Gastroesophageal sphincter (tissue), 3 donors: ENCODE measurements around the gene RANBP9.

Experiments
- CTCF ChIP-seq, 4 experiments: fragments of 200-600 bp in 2 of 4; fragments of 450-650 bp in 2 of 4; sonication (generic) in 1 of 4; IDR thresholded peaks; one replicate each; pipeline ENCODE4 v1.5.1; 2017 to 2019; ENCODE audit warnings: antibody characterized with exemption in 4 of 4, mild to moderate bottlenecking in 2 of 4, moderate library complexity in 2 of 4
- POLR2A ChIP-seq, 2 donors: fragments of 450-650 bp; IDR thresholded peaks; one replicate each; pipeline ENCODE4 v1.6.1; 2017; ENCODE audit warnings: antibody characterized with exemption in 2 of 2, mild to moderate bottlenecking in 2 of 2, moderate library complexity in 1 of 2
- POLR2AphosphoS5 ChIP-seq: sonication (generic); formaldehyde crosslinking; IDR thresholded peaks from one replicate; pipeline ENCODE4 v1.6.1; 2017; ENCODE audit warnings: antibody characterized with exemption

GRCh38 chr6:13679996-13680395 lies 31.6 kb downstream of the RANBP9 start:
- no peak for TF ChIP-seq CTCF (IDR thresholded peaks at IDR 0.05)
- no peak for TF ChIP-seq POLR2A (IDR thresholded peaks at IDR 0.05)
- no peak for TF ChIP-seq POLR2AphosphoS5
